ENCODE results near the gene ADIRF.
"Not testable (repeated sequence)": the region's sequence is repeated elsewhere in the genome, so short reads cannot be mapped to it uniquely, and the experiment has no call there.

Gene ADIRF

GRCh38 chr10:86946213-86947155, 21.8 kb upstream of the ADIRF start:
- no peak for DNase-seq (ENCODE audit: low read depth)

DNA sequence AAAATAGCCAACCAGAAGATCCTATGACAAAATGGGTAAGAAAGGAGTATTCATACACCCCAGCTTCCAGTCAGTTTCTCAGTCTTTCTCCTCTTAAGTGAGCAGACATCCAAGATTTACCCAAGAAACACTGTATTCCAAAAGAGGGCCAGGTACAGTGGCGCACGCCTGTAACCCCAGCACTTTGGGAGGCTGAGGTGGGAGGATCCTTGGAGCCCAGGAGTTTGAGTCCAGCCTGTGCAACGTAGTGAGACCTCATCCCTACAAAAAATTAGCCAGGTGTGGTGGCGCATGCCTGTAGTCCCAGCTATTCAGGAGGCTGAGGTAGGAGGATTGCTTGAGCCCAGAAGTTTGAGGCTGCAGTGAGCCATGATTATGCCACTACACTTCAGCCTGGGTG, 20.5 kb upstream of the ADIRF start:
- not testable (repeated sequence) for DNase-seq (ENCODE audit: low read depth)

DNA sequence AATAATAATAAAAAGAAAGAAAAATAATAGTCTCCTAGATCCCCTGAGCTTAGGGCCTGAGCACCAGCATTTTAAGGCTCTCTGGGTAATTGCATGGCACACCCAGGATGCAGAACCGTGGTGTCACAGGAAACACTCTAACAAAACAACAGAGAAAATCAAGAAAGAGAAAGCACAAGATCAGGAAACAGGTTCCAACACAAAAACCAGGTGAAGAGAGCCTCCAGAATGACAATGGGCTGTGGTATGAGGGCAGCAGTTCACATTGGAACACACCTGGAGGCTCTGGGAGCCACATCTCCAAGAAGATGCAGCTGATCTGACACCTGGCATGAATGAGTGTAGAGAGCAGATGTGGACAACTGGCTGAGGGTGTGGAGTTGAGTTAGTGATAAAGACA, 17.9 kb upstream of the ADIRF start:
- DNase-seq (ENCODE audit: low read depth), result no peak

DNA sequence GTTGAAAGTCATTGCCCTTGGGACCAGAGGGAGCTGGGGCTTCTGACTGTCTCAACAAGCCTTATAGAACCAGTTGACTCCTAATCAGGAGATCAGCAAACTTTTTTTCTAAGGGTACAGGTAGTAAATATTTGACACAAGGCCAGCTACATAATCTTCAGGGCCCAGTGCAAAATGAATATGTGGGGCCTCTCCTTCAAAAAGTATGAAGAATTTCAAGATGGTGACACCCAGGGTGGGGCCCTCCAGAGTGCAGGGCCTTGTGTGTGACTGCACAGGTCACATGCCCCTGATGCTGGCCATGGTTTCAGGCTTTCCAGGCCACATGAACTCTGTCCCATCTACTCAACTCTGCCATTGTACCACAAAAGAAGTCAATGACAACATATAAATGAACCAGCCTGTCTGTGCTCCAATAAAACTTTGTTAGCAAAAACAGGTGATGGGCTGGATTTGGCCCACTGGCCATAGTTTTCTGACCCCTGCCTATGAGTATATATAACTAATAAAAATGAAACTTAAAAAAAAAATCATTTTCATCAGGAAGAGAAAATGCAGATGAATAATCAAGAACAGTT, 17.0 kb upstream of the ADIRF start:
- DNase-seq (ENCODE audit: low read depth), result no peak

- DNase-seq (ENCODE audit: low read depth), result no peak
Observed at GRCh38 chr10:86952106-86952505, 16.2 kb upstream of the ADIRF start.

- not testable (repeated sequence) for DNase-seq (ENCODE audit: low read depth)
Observed at GRCh38 chr10:86952697-86953096, 15.6 kb upstream of the ADIRF start.

DNA sequence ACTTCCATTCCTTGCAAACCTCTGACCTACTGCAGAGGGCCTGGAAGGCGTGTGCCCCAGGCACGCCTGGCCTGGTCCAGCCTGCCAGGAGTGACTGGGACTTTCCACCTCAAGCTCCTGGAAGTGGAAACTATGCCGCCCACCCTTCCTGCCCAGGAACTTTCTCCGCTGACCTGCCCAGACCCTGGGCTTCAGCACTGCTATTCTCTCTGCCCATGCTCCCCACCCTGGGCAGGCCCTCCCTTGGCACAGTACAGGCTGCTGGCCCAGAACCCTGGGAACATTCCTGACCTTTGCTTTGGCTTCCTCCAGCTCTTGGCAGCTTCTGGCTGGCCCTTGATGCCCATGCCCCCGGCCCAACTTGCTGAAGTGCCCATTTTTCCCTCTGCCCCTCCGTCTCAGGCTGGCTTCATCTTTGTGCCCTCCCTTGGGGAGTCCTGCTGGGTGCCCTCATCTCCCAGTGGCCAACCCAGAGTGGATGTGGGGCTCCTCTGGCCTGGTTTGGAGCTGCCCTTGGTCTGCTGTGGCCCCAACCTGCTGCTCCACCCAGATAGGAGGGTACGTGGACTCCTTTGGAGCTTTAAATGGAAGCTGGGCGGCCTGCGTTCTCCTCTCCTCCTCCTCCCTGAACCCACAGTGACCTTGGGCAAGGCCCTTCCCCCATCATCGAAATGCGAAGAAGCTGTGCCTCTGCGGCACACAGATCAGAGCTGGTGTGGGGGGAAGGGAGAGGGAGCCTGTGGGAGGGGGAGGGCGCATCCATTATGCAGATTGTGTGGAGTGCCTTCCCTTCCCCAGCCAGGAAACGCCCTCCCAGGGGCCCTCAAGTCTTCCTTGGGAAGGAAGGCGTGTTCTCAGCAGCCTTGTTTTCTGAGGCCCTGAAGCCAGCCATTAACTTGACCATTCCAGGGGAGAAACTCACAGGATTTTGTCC, 14.3 kb upstream of the ADIRF start:
- DNase-seq (ENCODE audit: low read depth), result no peak

- DNase-seq (ENCODE audit: low read depth), result no peak
Observed at GRCh38 chr10:86954681-86955500, 13.4 kb upstream of the ADIRF start.

DNA sequence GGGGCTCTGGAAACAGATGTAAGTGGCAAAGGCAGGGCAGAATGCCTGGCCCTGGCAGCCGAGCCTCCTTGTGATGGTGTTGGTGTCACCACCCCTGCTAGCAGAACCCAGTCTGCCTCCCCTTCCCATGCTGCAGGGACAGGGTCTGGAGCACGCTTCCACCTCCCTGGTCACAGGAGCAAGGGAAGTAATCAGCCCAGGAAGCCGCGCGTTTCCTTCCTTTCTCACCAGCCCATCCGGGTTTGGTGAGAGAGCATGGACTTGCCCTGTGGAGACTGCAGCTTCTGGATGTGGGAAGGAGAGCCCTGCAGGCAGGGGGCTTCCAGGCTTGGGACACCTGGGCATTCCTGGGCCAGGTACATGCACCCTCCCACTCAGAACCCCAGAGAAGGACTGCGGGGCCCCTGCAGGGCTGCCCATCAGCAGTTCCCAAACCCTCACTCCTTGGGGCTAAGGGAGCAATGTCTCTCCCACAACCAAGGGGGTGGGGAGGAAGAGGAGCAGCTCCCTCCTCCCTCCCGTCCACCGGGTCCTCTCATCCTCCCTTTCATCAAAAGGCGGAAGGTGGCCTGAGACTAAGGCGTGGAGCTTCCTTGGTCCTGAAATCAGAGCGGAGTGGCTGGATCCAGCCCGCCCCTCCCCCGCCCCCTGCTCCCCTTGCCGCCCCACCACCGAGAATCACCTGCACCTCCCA, 12.6 kb upstream of the ADIRF start:
- no peak for DNase-seq (ENCODE audit: low read depth)

GRCh38 chr10:86956195-86956847, 12.0 kb upstream of the ADIRF start:
- DNase-seq (ENCODE audit: low read depth), result no peak

DNA sequence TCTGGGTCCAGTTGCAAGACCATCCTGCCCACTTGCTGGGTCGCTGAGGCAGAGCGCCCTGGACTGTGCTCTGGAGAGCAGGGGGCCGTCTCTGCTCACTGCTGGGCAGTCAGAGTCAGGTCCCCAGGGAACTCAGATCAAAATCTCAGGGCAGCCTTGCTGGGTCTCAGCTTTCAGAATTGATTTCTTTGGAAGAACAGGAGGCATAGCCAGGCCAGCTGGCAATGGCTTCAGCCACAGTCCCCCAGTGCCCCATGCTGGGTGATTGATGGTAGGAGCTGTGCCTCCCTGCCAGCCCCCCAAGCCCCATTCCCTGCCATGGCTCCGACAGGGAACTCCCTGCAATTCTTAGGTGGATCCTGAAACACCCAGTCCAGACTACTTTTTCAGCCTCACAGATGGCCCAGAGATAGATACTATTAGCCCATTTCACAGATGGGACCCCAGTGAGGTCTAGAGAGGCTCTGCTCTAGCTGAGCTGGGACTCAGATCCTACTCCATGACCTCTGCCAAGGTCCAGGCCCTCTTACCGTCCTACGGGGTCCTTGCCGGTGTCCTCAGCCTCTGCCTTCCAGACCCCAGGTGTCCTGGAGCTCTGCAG, 11.3 kb upstream of the ADIRF start:
- DNase-seq (ENCODE audit: low read depth), result no peak

DNA sequence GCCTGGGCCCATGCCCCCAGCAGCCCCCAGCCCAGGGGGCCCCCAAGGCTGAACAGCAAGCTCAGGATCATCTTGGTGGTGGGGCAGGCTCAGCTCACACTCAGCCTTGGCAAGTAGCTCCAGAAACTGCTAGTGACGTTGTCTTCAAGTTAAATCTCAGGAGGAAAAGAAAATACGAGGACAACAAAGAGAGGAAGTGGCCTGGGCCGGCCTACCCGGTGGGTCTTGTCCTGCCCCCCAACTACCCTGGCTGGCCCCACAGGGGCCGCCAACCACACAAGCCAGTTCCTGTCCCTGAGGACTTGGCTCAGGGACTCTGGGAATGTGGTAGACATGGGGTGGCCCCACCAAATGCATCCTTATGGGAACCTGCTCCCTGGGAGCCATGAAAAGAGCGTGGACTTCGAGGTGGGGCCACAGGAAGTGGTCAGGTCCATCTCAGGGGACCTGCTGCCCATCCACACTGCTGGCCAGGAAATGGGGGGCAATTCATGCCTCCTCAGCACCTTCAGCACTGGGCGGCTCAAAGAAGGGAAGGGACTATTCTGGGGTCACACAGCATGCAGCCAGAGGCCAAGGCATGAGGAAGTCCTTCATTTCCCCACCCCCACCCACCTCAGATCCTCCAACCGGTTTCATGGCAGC, 10.7 kb upstream of the ADIRF start, which contains the start of gene MMRN2:
MMRN2 (minus strand) TSS at position 145 of the 645 bp plus-strand sequence; CDS start at position 71, 74 bp downstream.
- no peak for DNase-seq (ENCODE audit: low read depth)

GRCh38 chr10:86958116-86958900, 10.0 kb upstream of the ADIRF start, which contains the start of gene SNCG:
TSS of gene SNCG (plus strand) at chr10:86958599. CDS start at chr10:86958698, 99 bp downstream.
- DNase-seq (ENCODE audit: low read depth), result no peak

DNA sequence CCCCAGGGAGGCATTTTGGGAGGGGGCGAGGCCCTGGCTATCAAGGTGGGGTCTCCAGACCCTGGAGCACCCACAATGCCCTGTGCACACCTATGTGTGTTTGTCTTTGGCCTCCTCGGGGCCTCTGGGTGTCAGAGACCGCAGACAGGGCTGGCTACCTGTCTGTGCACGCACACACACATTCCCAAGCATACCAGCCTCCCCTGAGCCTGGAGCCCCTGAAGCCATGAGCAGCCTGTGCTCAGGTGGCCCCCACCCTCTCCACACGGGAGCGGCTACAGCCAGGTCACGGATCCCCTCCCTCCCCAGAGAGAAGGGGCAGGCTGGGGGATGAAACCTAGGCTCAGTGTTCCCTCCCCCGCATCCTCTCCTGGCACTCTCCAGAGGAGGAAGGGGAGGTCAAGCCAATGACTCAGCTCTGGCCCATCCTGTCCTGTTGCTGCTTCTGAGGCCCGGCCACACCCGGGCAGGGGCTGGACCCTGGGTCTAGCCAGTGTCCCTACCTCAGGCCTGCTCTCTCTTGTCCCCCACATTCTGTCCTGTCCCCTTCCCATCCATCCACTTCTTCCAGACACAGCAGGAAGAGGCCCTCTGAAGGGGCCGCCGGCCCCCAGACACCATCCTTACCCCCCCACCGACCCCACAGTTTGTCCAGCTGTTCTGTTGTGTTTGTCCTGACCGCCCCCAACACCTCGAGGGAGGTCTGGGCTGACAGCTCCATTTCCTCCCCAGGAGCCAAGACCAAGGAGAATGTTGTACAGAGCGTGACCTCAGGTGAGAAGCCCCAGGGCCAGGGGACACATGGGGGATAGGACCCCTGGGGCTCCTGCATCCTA, 9.2 kb upstream of the ADIRF start:
- no peak for DNase-seq (ENCODE audit: low read depth)

- DNase-seq (ENCODE audit: low read depth), result no peak
Observed at GRCh38 chr10:86959737-86960002, 8.6 kb upstream of the ADIRF start.

GRCh38 chr10:86960003-86960862, 8.0 kb upstream of the ADIRF start:
- no peak for DNase-seq (ENCODE audit: low read depth)

Data from HS-27A (cell line).